MCF 10A (cell line): Measurements from ENCODE around the gene CSF1R. TPM values are rescaled to one million over a fixed set of nuclear protein-coding genes. Genes with fewer than 3 reads are reported as not detected.
A peak's percentile ranks its signal among the peaks of the same experiment; 100 is the strongest.
"Not testable (repeated sequence)": the region's sequence is repeated elsewhere in the genome, so short reads cannot be mapped to it uniquely, and the experiment has no call there.

Source experiments
- BruUV-seq: library from RNA; stranded (reverse); fragments of 400-500 nt; replicated peaks from 2 replicates; lab custom pipeline; 2021; lab: Mats Ljungman, UMichigan
- CTCF ChIA-PET: fragments of 300-600 bp; sonication (Branson Sonifier 250); formaldehyde crosslinking; extraction: SDS; loops from one replicate; lab custom pipeline; 2021; ENCODE audit warnings: antibody characterized with exemption, inconsistent platforms; lab: Yijun Ruan, JAX
- POLR2A ChIA-PET: fragments of 300-600, 350-650 bp; sonication (Branson Sonifier 250); formaldehyde crosslinking; extraction: SDS; loops from one replicate; lab custom pipeline; 2020; ENCODE audit warnings: antibody characterized with exemption, inconsistent platforms; lab: Yijun Ruan, JAX
- DNase-seq: peaks from one replicate; pipeline ENCODE4 v3.0.0-alpha.2; 2018; ENCODE audit not compliant: unreplicated experiment
- H3K27ac Mint-ChIP-seq: one replicate; pipeline ENCODE4 v1.8.0; 2022; ENCODE audit warnings: mild to moderate bottlenecking, low read depth, mixed read lengths; ENCODE audit not compliant: unreplicated experiment
- H3K27me3 Mint-ChIP-seq: one replicate; pipeline ENCODE4 v1.8.0; 2022; ENCODE audit warnings: mixed read lengths; ENCODE audit not compliant: insufficient read depth, unreplicated experiment
- H3K36me3 Mint-ChIP-seq: one replicate; pipeline ENCODE4 v1.8.0; 2022; ENCODE audit warnings: mild to moderate bottlenecking, moderate library complexity, mixed read lengths; ENCODE audit not compliant: insufficient read depth, unreplicated experiment
- H3K4me1 Mint-ChIP-seq: one replicate; pipeline ENCODE4 v1.8.0; 2022; ENCODE audit warnings: mixed read lengths; ENCODE audit not compliant: insufficient read depth, unreplicated experiment
- H3K4me3 Mint-ChIP-seq: one replicate; pipeline ENCODE4 v1.8.0; 2022; ENCODE audit warnings: mild to moderate bottlenecking, moderate library complexity, mixed read lengths; ENCODE audit not compliant: unreplicated experiment
- H3K9me3 Mint-ChIP-seq: one replicate; pipeline ENCODE4 v1.8.0; 2022; ENCODE audit warnings: mixed read lengths; ENCODE audit not compliant: unreplicated experiment
- CTCF ChIP-seq: fragments of 200-600 bp; IDR thresholded peaks from one replicate; pipeline ENCODE4 v1.8.0; 2022; ENCODE audit warnings: antibody characterized with exemption, mild to moderate bottlenecking; ENCODE audit not compliant: unreplicated experiment
- intact Hi-C: fragments of 100-400 bp; cut with micrococcal nuclease; formaldehyde crosslinking; loops from 2 replicates; pipeline ENCODE4 v1.14.1; 2022
- total RNA-seq: library from RNA; stranded (reverse); gene quantifications from 2 replicates; pipeline ENCODE4 v1.2.3, GENCODE V29; 2022

Gene CSF1R
- total RNA-seq, 1 experiment from 2014 or later: 1.6 TPM

- H3K4me3 Mint-ChIP-seq: no peak overlapping the region
- H3K4me1 Mint-ChIP-seq: no peaks in the 10 kb centered on the region
- ChIA-PET POLR2A (interaction anchor here (0.6 kb wide), 1 partner anchor 170 kb away, joined by 5 read pairs; no protein-coding TSS in a partner anchor), CTCF (no interaction called here)
- H3K9me3 Mint-ChIP-seq: no peaks in the 10 kb centered on the region
- BruUV-seq: no TSS peak
- intact Hi-C loops: no loop called here
- no peak for DNase-seq
- no peak overlapping the region for H3K27ac Mint-ChIP-seq
- H3K36me3 Mint-ChIP-seq: no peaks in the 10 kb centered on the region
- no peaks in the 10 kb centered on the region for H3K27me3 Mint-ChIP-seq
- no peak for TF ChIP-seq CTCF
Observed at GRCh38 chr5:150092159-150092787, 5.9 kb upstream of the CSF1R start.

DNA sequence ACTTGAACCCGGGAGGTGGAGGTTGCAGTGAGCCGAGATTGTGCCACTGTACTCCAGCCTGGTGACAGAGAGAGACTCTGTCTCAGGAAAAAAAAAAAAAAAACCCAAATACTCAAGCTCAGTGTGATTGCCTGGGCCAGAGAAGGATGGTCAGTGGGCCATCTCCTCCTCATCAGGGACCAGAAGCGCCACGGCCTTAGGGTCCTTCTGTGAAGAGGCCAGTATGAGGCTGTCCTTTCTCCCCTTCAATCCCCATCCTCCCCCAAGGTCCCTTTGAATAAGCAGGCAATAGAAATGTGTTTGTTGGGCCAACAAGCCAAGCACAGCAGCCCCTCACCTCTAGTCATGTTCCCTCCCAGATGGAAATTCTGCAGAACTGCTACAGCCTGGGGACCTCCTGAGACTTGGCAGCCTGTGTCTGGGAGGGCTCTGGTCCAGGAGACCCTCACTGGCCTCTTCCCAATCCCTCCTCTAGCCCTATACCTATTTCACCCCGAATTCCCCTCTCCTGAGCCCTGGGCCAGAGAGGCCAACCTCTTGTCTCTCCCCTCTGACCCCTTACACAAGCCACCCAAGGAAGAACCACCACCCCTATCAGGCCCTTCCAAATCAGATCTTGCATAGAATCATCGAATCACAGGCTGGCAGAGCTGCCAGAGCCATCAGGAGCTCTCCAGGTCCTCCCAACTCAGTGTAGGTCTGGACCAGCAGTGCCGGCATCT, 1.0 kb downstream of the CSF1R start:
- Mint-ChIP-seq H3K4me3 (no peak overlapping the region), H3K9me3 (no peaks in the 10 kb centered on the region), H3K27ac (no peak overlapping the region), H3K4me1 (no peaks in the 10 kb centered on the region), H3K27me3 (no peaks in the 10 kb centered on the region), H3K36me3 (no peaks in the 10 kb centered on the region)
- DNase-seq: no peak
- POLR2A ChIA-PET: interaction anchor here (0.6 kb wide), 1 partner anchor 97 kb away, joined by 3 read pairs; no protein-coding TSS in a partner anchor
- BruUV-seq: no TSS peak
- no peak for TF ChIP-seq CTCF
- CTCF ChIA-PET: no interaction called here
- intact Hi-C loops: no loop called here

DNA sequence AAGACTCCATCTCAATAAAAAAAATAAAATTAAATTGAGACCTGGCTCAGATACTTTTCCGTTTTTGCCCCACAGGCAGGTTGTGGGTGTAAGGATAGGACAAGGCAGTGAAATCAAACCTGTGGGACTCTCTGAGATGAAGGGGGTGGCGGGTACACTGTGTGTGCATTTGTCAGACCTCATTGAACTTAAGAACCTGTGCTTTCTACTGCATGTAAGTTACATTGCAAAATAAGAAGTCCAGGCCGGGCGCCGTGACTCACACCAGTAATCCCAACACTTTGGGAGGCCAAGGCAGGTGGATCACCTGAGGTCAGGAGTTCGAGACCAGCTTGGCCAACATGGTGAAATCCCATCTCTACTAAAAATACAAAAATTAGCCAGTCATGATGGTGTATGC, 1.6 kb downstream of the CSF1R start:
- peak; percentile 14 for DNase-seq
- H3K27me3 Mint-ChIP-seq, H3K27ac Mint-ChIP-seq, intact Hi-C loops, H3K36me3 Mint-ChIP-seq, H3K9me3 Mint-ChIP-seq, H3K4me1 Mint-ChIP-seq, H3K4me3 Mint-ChIP-seq, BruUV-seq: not testable (repeated sequence)
- POLR2A ChIA-PET: interaction anchor here (0.6 to 1.1 kb wide), 2 partner anchors 35 to 98 kb away, joined by 3 read pairs; no protein-coding TSS in a partner anchor
- CTCF ChIA-PET: interaction anchor here (0.8 kb wide), 1 partner anchor 49 kb away, joined by 3 read pairs; no protein-coding TSS in a partner anchor

- peaks cover 5% of the 10 kb centered on the region for H3K36me3 Mint-ChIP-seq
- intact Hi-C loops: no loop called here
- no peak for DNase-seq
- no peak for TF ChIP-seq CTCF
- BruUV-seq: no TSS peak
- H3K4me1 Mint-ChIP-seq: no peaks in the 10 kb centered on the region
- H3K27me3 Mint-ChIP-seq: no peaks in the 10 kb centered on the region
- no peaks in the 10 kb centered on the region for H3K9me3 Mint-ChIP-seq
- ChIA-PET CTCF (no interaction called here), POLR2A (interaction anchor here (0.6 kb wide), 1 partner anchor 950 kb away, joined by 3 read pairs; no protein-coding TSS in a partner anchor)
- H3K27ac Mint-ChIP-seq: no peak overlapping the region
- H3K4me3 Mint-ChIP-seq: no peak overlapping the region
Observed at GRCh38 chr5:150082889-150083288, 3.5 kb downstream of the CSF1R start.
